Measurements from ENCODE around the gene TAF4. TPM values are rescaled to one million over a fixed set of nuclear protein-coding genes. Genes with fewer than 3 reads are reported as not detected.
"Not testable (repeated sequence)": the region's sequence is repeated elsewhere in the genome, so short reads cannot be mapped to it uniquely, and the experiment has no call there.

TAF4 gene
- total RNA-seq, 1 experiment from 2014 or later, result 4.4 TPM

GRCh38 chr20:62079166-62079565, 13.5 kb upstream of the TAF4 start:
- no peak for DNase-seq (ENCODE audit: low read depth)

DNA sequence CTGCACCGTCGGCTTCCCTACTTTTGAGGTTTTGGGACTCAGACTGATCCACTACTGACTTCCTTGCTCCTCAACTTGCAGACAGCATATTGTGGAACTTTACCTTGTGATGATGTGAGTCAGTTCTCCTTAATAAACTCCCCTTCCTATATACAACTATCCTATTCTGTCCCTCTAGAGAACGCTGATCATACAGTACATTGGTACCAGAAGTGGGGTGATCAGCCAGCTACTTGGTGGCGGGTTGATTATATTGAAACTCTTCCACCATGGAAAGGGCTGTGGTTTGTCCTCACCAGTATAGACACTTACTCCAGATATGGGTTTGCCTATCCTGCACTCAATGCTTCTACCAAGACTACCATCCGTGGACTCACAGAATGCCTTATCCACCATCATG, 7.6 kb upstream of the TAF4 start:
- DNase-seq (ENCODE audit: low read depth), result no peak

DNA sequence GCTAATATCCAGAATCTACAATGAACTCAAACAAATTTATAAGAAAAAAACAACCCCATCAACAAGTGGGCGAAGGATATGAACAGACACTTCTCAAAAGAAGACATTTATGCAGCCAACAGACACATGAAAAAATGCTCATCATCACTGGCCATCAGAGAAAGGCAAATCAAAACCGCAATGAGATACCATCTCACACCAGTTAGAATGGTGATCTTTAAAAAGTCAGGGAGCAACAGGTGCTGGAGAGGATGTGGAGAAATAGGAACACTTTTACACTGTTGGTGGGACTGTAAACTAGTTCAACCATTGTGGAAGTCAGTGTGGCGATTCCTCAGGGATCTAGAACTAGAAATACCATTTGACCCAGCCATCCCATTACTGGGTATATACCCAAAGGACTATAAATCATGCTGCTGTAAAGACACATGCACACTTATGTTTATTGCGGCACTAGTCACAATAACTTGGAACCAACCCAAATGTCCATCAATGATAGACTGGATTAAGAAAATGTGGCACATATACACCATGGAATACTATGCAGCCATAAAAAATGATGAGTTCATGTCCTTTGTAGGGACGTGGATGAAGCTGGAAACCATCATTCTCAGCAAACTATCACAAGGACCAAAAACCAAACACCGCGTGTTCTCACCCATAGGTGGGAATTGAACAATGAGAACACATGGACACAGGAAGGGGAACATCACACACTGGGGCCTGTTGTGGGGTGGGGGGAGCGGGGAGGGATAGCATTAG, 6.2 kb upstream of the TAF4 start:
- DNase-seq (ENCODE audit: low read depth), result not testable (repeated sequence)

- DNase-seq (ENCODE audit: low read depth), result peak; percentile 75
Measured at GRCh38 chr20:62069741-62070216, 4.1 kb upstream of the TAF4 start.

- DNase-seq (ENCODE audit: low read depth), result peak; percentile 20
Measured at GRCh38 chr20:62068997-62069396, 3.3 kb upstream of the TAF4 start.

GRCh38 chr20:62067547-62068260, 2.0 kb upstream of the TAF4 start:
- no peak for DNase-seq (ENCODE audit: low read depth)

DNA sequence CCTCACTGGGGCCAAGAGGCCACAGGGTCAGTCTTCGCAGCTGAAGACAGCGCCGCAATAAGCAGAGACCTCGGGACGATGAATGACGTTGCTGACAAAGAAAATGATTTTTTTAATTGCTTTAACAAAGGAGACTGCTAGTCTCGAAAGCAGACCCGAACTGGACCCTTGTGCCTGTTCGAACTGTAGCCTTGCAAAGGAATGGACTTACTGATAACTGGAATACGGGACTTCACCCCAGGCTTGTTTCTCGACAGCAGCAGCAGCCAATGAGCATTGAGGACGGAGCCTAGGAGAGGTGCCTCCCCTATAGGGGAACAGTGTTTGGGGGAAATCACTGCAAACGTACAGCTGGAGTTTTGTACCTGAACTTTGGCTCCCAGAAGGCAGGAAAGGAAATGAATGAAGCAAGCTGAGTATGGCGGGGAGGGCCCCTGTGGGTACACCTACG, 1.3 kb upstream of the TAF4 start:
- no peak for DNase-seq (ENCODE audit: low read depth)

GRCh38 chr20:62066339-62066982, 780 bp upstream of the TAF4 start:
- DNase-seq (ENCODE audit: low read depth), result peak; percentile 31

- DNase-seq (ENCODE audit: low read depth), result no peak
Measured at GRCh38 chr20:62064770-62065673, 659 bp downstream of the TAF4 start.

GRCh38 chr20:62063981-62064769, 1.5 kb downstream of the TAF4 start:
- no peak for DNase-seq (ENCODE audit: low read depth)

GRCh38 chr20:62063315-62063980, 2.2 kb downstream of the TAF4 start:
- DNase-seq (ENCODE audit: low read depth), result no peak

GRCh38 chr20:62062661-62063314, 2.9 kb downstream of the TAF4 start:
- DNase-seq (ENCODE audit: low read depth), result no peak

- no peak for DNase-seq (ENCODE audit: low read depth)
Measured at GRCh38 chr20:62061851-62062423, 3.7 kb downstream of the TAF4 start.

GRCh38 chr20:62060631-62061541, 4.8 kb downstream of the TAF4 start:
- no peak for DNase-seq (ENCODE audit: low read depth)

DNA sequence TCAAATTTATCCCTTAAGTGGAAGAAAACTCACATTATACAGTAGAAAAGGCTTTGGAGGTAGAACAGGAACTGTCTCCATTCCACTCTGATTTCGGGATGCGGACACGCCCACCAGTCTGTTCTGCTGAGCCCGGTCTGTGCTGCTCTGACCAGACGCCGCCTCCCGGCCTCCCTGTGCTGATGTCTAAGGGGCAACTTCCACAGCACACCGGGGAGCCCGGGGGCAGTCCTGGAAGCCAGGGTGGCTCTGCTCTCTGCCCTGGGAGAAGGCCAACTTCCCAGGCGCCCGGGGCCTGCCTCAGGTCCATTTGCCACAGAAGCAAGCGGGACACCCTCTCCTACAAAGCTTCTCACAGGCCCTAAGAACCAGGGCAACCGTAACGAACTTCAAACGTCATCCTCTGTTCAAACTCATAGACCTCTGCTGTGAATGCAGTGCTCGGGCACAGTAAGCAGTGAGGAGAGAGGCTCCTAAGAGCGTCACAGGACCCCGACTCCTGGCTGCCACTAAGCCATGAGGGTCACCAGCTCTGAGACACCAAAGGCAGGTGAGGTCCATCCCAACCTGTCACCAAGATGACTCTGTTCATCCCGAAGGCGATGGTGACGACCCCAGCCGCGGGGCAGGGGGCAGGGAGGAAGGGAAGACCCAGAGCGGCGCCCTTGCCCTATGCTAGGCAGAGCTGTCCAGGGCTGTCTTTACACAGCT, 5.6 kb downstream of the TAF4 start:
- no peak for DNase-seq (ENCODE audit: low read depth)

DNA sequence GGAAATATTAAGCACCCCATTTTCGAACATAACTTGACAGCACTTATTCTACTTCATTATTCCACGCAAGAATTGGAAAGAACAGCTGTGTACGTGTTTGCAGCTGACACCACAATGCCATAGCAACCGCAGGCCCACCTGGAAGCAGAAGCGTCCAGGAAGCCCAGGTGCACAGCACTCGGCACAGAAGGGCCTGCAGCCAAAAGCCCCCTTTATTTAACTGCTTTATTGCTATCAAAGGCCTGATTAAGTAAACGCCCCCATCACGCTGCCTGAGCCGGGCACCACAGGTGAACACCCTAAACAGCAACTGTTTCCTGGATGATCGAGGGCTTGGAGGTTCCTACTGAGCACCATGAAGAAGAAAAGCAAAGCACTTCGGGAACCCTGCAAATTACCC, 6.3 kb downstream of the TAF4 start:
- no peak for DNase-seq (ENCODE audit: low read depth)

DNA sequence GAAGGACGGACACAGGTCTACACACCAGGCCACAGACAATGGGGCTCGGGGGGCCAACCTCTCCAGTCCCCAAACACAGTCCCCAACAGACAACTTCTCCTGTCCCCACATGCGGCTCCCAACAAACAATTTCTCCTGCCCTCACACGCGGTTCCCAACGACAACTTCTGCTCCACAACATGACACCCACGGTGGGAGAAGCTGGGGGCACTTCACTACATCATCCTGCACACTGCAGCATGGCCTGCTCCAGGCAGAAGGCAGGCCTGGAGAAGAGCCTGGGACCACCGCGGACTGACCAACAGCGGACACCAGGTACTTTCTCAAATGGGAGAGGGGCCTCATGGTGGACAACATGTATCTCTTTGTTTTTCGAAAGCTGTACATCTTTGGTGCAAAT, 6.7 kb downstream of the TAF4 start:
- no peak for DNase-seq (ENCODE audit: low read depth)

All from LHCN-M2 (cell line).